K562 (cell line): ENCODE measurements around the gene POMC. TPM values are rescaled to one million over a fixed set of nuclear protein-coding genes. Genes with fewer than 3 reads are reported as not detected.

ENCODE experiments used
- ATAC-seq: fragments of 200-7000 bp; cut with Tn5 transposase; 3 replicates; pipeline ENCODE4 v1.9.1; 2020; ENCODE audit warnings: moderate library complexity
- BruUV-seq: library from RNA; stranded (reverse); fragments of 400-500 nt; replicated peaks from 2 replicates; lab custom pipeline; 2021; lab: Mats Ljungman, UMichigan
- CTCF ChIA-PET: fragments of 300-600 bp; formaldehyde crosslinking; extraction: SDS; loops from one replicate; lab custom pipeline; 2021; ENCODE audit warnings: low intra/inter-chr PET ratio; lab: Yijun Ruan, JAX
- POLR2A ChIA-PET: fragments of 300-600, 350-650 bp; sonication (Branson Sonifier 250); formaldehyde crosslinking; extraction: SDS; loops from one replicate; lab custom pipeline; 2021; ENCODE audit warnings: antibody characterized with exemption, inconsistent platforms; lab: Yijun Ruan, JAX
- DNase-seq, 4 experiments: peaks; one replicate each; pipeline versions ENCODE4 v3.0.0 to v3.0.0-alpha.2; 2011 to 2018; ENCODE audit warnings: low spot score in 3 of 4, mixed read lengths in 3 of 4; ENCODE audit errors: extremely low read depth in 1 of 4
- FAIRE-seq: peaks from 2 replicates; lab custom pipeline; 2011; peaks lifted over from hg19 to GRCh38; lab: Jason Lieb, UNC
- H2AFZ ChIP-seq: 2 replicates; pipeline ENCODE4 v1.6.0; 2011; ENCODE audit warnings: low read depth, low read length, control low read depth, inconsistent platforms
- H3K27ac ChIP-seq: fragments of 200-600 bp; 3 replicates; pipeline ENCODE4 v1.8.0; 2011; ENCODE audit warnings: low read depth, mild to moderate bottlenecking, control low read depth, inconsistent platforms, low read length, moderate library complexity, mixed read lengths; ENCODE audit errors: extremely low read depth
- H3K27me3 ChIP-seq, 2 experiments: fragments of 300-600 bp in 1 of 2; 2 replicates in 1 of 2; 3 replicates in 1 of 2; pipeline versions ENCODE4 v1.6.0 to v1.8.0; 2011; ENCODE audit warnings: inconsistent platforms in 2 of 2, low read length in 2 of 2, mild to moderate bottlenecking in 1 of 2, mixed read lengths in 1 of 2, moderate library complexity in 1 of 2; ENCODE audit not compliant: control insufficient read depth in 2 of 2, insufficient read depth in 2 of 2
- H3K36me3 ChIP-seq: fragments of 300-600 bp; 3 replicates; pipeline ENCODE4 v1.8.0; 2011; ENCODE audit warnings: mild to moderate bottlenecking, low read length, inconsistent platforms; ENCODE audit not compliant: control insufficient read depth, insufficient read depth
- H3K4me1 ChIP-seq, 2 experiments: fragments of 200-600 bp in 1 of 2; replicated peaks in 1 of 2; 2 replicates in 1 of 2; 3 replicates in 1 of 2; pipeline versions ENCODE4 v1.5.1 to v1.8.0; 2011; ENCODE audit warnings: inconsistent platforms in 2 of 2, low read length in 2 of 2, mild to moderate bottlenecking in 1 of 2, mixed read lengths in 1 of 2, moderate library complexity in 1 of 2; ENCODE audit not compliant: control insufficient read depth in 2 of 2, insufficient read depth in 2 of 2
- H3K4me2 ChIP-seq: 2 replicates; pipeline ENCODE4 v1.6.1; 2011; ENCODE audit warnings: low read length, control low read depth, inconsistent platforms, mixed read lengths; ENCODE audit not compliant: insufficient read depth
- H3K4me3 ChIP-seq: fragments of 200-600 bp; sonication (generic), shearing (Covaris generic); 2 replicates; pipeline ENCODE4 v1.5.1; 2016; ENCODE audit warnings: control low read depth, inconsistent platforms
- H3K79me2 ChIP-seq: fragments of 200-600 bp; 3 replicates; pipeline ENCODE4 v1.8.0; 2011; ENCODE audit warnings: low read length, inconsistent platforms; ENCODE audit not compliant: control insufficient read depth, insufficient read depth
- H3K9ac ChIP-seq, 2 experiments: 2 replicates each; pipeline versions ENCODE4 v1.6.0 to v1.6.1; 2011; ENCODE audit warnings: low read depth in 2 of 2, low read length in 2 of 2, control low read depth in 1 of 2, inconsistent platforms in 1 of 2, mild to moderate bottlenecking in 1 of 2, mixed read lengths in 1 of 2; ENCODE audit not compliant: insufficient read depth in 1 of 2
- H3K9me1 ChIP-seq: one replicate; pipeline ENCODE4 v1.6.0; 2011; ENCODE audit warnings: inconsistent platforms, mild to moderate bottlenecking, low read length, moderate library complexity; ENCODE audit not compliant: control insufficient read depth, insufficient read depth
- H3K9me3 ChIP-seq: replicated peaks from 2 replicates; pipeline ENCODE4 v1.5.1; 2011; ENCODE audit warnings: low read depth, low read length, inconsistent platforms; ENCODE audit not compliant: control insufficient read depth, insufficient read depth
- H4K20me1 ChIP-seq: replicated peaks from 2 replicates; pipeline ENCODE4 v1.6.1; 2011; ENCODE audit warnings: low read length, inconsistent platforms, mixed read lengths; ENCODE audit not compliant: control insufficient read depth, insufficient read depth
- DMBX1 ChIP-seq: fragments of 250-450 bp; sonication (Bioruptor Pico); IDR thresholded peaks from 2 replicates; pipeline ENCODE4 v1.8.0; 2022; ENCODE audit warnings: inconsistent platforms, mild to moderate bottlenecking, moderate library complexity, borderline replicate concordance
- FOXK1 ChIP-seq: sonication (generic); formaldehyde crosslinking; IDR thresholded peaks from 2 replicates; pipeline ENCODE4 v1.8.0; 2022; ENCODE audit warnings: missing genetic modification reagents, mild to moderate bottlenecking, borderline replicate concordance
- FUS ChIP-seq: fragments of 200-400 bp; formaldehyde crosslinking; optimal IDR thresholded peaks from 2 replicates; pipeline ENCODE3; 2017; ENCODE audit warnings: low read depth, low read length
- ILF3 ChIP-seq: fragments of 450-650 bp; IDR thresholded peaks from 2 replicates; pipeline ENCODE4 v1.6.1; 2018; ENCODE audit warnings: antibody characterized with exemption, mild to moderate bottlenecking, moderate library complexity, borderline replicate concordance
- NFXL1 ChIP-seq: fragments of 450-650 bp; formaldehyde crosslinking; IDR thresholded peaks from 2 replicates; pipeline ENCODE4 v1.4.0; 2021; ENCODE audit warnings: mild to moderate bottlenecking
- NR4A1 ChIP-seq, 2 experiments: fragments of 250-450 bp in 1 of 2; fragments of 450-650 bp in 1 of 2; sonication (Bioruptor Pico) in 1 of 2; IDR thresholded peaks; 2 replicates each; pipeline versions ENCODE4 v1.4.0 to v1.6.1; 2016 to 2020; ENCODE audit warnings: mild to moderate bottlenecking in 2 of 2, missing compliant biosample characterization in 1 of 2, missing genetic modification characterization in 1 of 2, moderate library complexity in 1 of 2
- NRF1 ChIP-seq, 2 experiments: fragments of 450-650 bp; IDR thresholded peaks in 1 of 2; conservative IDR thresholded peaks in 1 of 2; 2 replicates each; pipeline ENCODE4 v1.6.1; 2014; ENCODE audit warnings: mild to moderate bottlenecking in 2 of 2
- POLR2AphosphoS5 ChIP-seq: IDR thresholded peaks from 2 replicates; pipeline ENCODE4 v1.6.1; 2011; ENCODE audit warnings: mild to moderate bottlenecking, low read depth, low read length, moderate library complexity; ENCODE audit not compliant: control insufficient read depth, insufficient read depth
- POLR3G ChIP-seq: IDR thresholded peaks from 2 replicates; pipeline ENCODE4 v1.6.1; 2011; ENCODE audit not compliant: insufficient read length, insufficient replicate concordance; ENCODE audit errors: extremely low read depth
- SIRT6 ChIP-seq: IDR thresholded peaks from one replicate; pipeline ENCODE4 v1.6.1; 2012; ENCODE audit warnings: low read depth, mild to moderate bottlenecking, control low read depth, inconsistent platforms, low read length, moderate library complexity
- SMC3 ChIP-seq: conservative IDR thresholded peaks from 2 replicates; pipeline ENCODE4 v1.6.1; 2011; ENCODE audit warnings: low read depth, low read length, improper control_type of control experiment; ENCODE audit not compliant: insufficient read depth
- ZBTB7A ChIP-seq: IDR thresholded peaks from 2 replicates; pipeline ENCODE4 v1.6.1; 2011; ENCODE audit warnings: low read depth, mild to moderate bottlenecking, low read length, moderate library complexity, borderline replicate concordance; ENCODE audit not compliant: control insufficient read depth
- ZNF239 ChIP-seq: fragments of 250-450 bp; sonication (Bioruptor Pico); IDR thresholded peaks from 2 replicates; pipeline ENCODE4 v1.4.0; 2020; ENCODE audit warnings: mild to moderate bottlenecking
- ZNF57 ChIP-seq: fragments of 450-650 bp; formaldehyde crosslinking; IDR thresholded peaks from 2 replicates; pipeline ENCODE4 v1.4.0; 2020; ENCODE audit warnings: mild to moderate bottlenecking, moderate library complexity
- WGBS: fragments of 100-300 bp; shearing (Covaris generic); methylation state at CpG from one replicate; pipeline ENCODE4 v1.1.6; 2016; ENCODE audit warnings: low coverage, mixed read lengths; ENCODE audit not compliant: insufficient coverage; ENCODE audit errors: missing lambda C conversion rate; 5-methylcytosine and 5-hydroxymethylcytosine counted together
- in situ Hi-C: fragments of 300-500 bp; cut with MboI; formaldehyde crosslinking; loops from 4 replicates; pipeline ENCODE4 v1.15.0; 2018; ENCODE audit warnings: inconsistent platforms, mixed read lengths
- intact Hi-C: fragments of 100-400 bp; cut with micrococcal nuclease; formaldehyde crosslinking; loops from 2 replicates; pipeline ENCODE4 v1.14.2; 2022
- polyA plus RNA-seq, 8 experiments: library from polyadenylated mRNA; depleted of rRNA in 4 of 8; stranded (reverse) in 5 of 8; unstranded in 3 of 8; fragments of >200 nt; fragmentation: Nextera tagmentation in 2 of 8; fragmentation: Illumina TruSeq in 1 of 8; extraction: Ambion mirVana in 2 of 8; extraction: Trizol in 1 of 8; gene quantifications; 2 replicates each; pipeline versions ENCODE4 v1.2.1 to v1.2.3, GENCODE V29; 2011 to 2014; ENCODE audit warnings: inconsistent platforms in 1 of 8, missing spikeins in 1 of 8
- total RNA-seq, 7 experiments: library from RNA; depleted of rRNA in 6 of 7; stranded (reverse); fragments of >200 nt in 6 of 7; fragmentation: Illumina TruSeq in 2 of 7; extraction: Trizol in 2 of 7; gene quantifications; 2 replicates each; pipeline versions ENCODE4 v1.2.1 to v1.2.3, GENCODE V29; 2011 to 2021; ENCODE audit warnings: low replicate concordance in 1 of 7
- TF ChIP-seq, protein P1 (sequence below), 2 experiments: fragments of 450-650 bp; formaldehyde crosslinking in 1 of 2; IDR thresholded peaks; 2 replicates each; pipeline versions ENCODE4 v1.4.0 to v1.6.1; 2014 to 2020; ENCODE audit warnings: mild to moderate bottlenecking in 2 of 2, borderline replicate concordance in 1 of 2, low read depth in 1 of 2

Gene POMC
- total and polyA plus RNA-seq, 9 of the 15 experiments (the other 6 are each of a cell fraction or from before 2014, with no cell fraction given): not detected

DNA sequence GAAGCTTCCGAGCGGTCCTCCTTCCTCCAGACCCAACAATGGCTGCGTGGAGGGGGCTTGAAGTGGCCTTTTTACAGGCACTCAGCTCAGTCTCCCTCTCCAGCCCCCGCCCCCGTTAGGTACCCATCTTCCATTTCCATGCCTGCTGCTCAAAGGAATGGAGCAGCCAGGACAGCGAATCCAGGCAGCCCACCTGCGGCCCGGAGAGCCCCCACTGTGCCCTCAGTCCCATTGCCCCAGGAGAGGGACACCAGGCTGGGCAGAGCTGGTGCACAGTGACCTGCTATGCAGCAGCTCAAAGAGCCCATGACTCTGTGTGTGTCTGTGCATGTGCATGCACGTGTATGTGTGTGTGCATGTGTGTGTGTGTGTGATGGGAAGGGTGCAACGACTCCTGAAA, 10.6 kb upstream of the POMC start:
- Histone ChIP-seq H3K27me3 (peaks cover 13 to 65% of the 10 kb centered on the region in 2 experiments), H3K36me3 (no peaks in the 10 kb centered on the region), H3K9me1 (no peaks in the 10 kb centered on the region), H3K27ac (no peak overlapping the region), H3K4me2 (no peak overlapping the region), H4K20me1 (no peaks in the 10 kb centered on the region; the same call in 1 of the 2 replicates), H3K9ac (no peak overlapping the region), H3K79me2 (no peaks in the 10 kb centered on the region), H3K4me3 (no peak overlapping the region), H3K9me3 (no peaks in the 10 kb centered on the region), H3K4me1 (no peaks in the 10 kb centered on the region), H2AFZ (no peak overlapping the region)
- ChIA-PET CTCF (no interaction called here), POLR2A (interaction anchor here (0.6 to 0.7 kb wide), 2 partner anchors 17 to 19 kb away, joined by 3 read pairs; no protein-coding TSS in a partner anchor)
- intact Hi-C loops (no loop called here), in situ Hi-C loops (no loop called here)
- FAIRE-seq (no peak), ATAC-seq (no peak), DNase-seq (no peak)
- WGBS: 1% methylated on average over 10 of the region's 10 CpGs
- no TSS peak for BruUV-seq
- TF ChIP-seq ZNF57 (CRISPR knock-in tag) (no peak), ILF3 (no peak), SMC3 (no peak), FOXK1 (CRISPR knock-in tag) (no peak), POLR3G (no peak), NR4A1 (CRISPR knock-in tag; IDR thresholded peaks at IDR 0.05) (no peak), NR4A1 (tag; IDR thresholded peaks at IDR 0.05) (no peak), POLR2AphosphoS5 (no peak), ZBTB7A (no peak), NFXL1 (no peak), DMBX1 (CRISPR knock-in tag) (no peak), SIRT6 (no peak), FUS (no peak), ZNF239 (CRISPR knock-in tag) (no peak), NRF1 (conservative IDR thresholded peaks at IDR 0.05 in 1 of 2, IDR thresholded peaks at IDR 0.05 in 1 of 2) (no peak)
- TF ChIP-seq, protein P1, sequence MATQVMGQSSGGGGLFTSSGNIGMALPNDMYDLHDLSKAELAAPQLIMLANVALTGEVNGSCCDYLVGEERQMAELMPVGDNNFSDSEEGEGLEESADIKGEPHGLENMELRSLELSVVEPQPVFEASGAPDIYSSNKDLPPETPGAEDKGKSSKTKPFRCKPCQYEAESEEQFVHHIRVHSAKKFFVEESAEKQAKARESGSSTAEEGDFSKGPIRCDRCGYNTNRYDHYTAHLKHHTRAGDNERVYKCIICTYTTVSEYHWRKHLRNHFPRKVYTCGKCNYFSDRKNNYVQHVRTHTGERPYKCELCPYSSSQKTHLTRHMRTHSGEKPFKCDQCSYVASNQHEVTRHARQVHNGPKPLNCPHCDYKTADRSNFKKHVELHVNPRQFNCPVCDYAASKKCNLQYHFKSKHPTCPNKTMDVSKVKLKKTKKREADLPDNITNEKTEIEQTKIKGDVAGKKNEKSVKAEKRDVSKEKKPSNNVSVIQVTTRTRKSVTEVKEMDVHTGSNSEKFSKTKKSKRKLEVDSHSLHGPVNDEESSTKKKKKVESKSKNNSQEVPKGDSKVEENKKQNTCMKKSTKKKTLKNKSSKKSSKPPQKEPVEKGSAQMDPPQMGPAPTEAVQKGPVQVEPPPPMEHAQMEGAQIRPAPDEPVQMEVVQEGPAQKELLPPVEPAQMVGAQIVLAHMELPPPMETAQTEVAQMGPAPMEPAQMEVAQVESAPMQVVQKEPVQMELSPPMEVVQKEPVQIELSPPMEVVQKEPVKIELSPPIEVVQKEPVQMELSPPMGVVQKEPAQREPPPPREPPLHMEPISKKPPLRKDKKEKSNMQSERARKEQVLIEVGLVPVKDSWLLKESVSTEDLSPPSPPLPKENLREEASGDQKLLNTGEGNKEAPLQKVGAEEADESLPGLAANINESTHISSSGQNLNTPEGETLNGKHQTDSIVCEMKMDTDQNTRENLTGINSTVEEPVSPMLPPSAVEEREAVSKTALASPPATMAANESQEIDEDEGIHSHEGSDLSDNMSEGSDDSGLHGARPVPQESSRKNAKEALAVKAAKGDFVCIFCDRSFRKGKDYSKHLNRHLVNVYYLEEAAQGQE (IDR thresholded peaks at IDR 0.05; ENCODE audit: borderline replicate concordance): no peak
- TF ChIP-seq, protein P1 (CRISPR knock-in tag; IDR thresholded peaks at IDR 0.05; ENCODE audit: low read depth): no peak
